ENCODE data around the gene MLLT6. TPM values are rescaled to one million over a fixed set of nuclear protein-coding genes. Genes with fewer than 3 reads are reported as not detected.

MLLT6 gene
- total and polyA plus RNA-seq, 2 of the 13 experiments (the other 11 are each of a cell fraction or from before 2014, with no cell fraction given): 50.7 to 69.5 TPM

- TF ChIP-seq EHMT2 (IDR thresholded peaks at IDR 0.05; ENCODE audit: borderline replicate concordance, low read depth, low read length): no peak
- no peak for TF ChIP-seq ZNF460 (CRISPR knock-in tag; IDR thresholded peaks at IDR 0.05; ENCODE audit: borderline replicate concordance)
- TF ChIP-seq ZNF512 (CRISPR knock-in tag; IDR thresholded peaks at IDR 0.05): peak; percentile 93
- TF ChIP-seq ARID5B (CRISPR knock-in tag; IDR thresholded peaks at IDR 0.05): no peak
- TF ChIP-seq ZNF704 (CRISPR knock-in tag; IDR thresholded peaks at IDR 0.05; ENCODE audit: borderline replicate concordance): no peak
- TF ChIP-seq ATM (IDR thresholded peaks at IDR 0.05; ENCODE audit: borderline replicate concordance): no peak
- no peak for TF ChIP-seq ZNF180 (CRISPR knock-in tag; IDR thresholded peaks at IDR 0.05; ENCODE audit: borderline replicate concordance, low read depth)
- no peak for TF ChIP-seq SKI (IDR thresholded peaks at IDR 0.05; ENCODE audit: partially characterized antibody)
- no peak for TF ChIP-seq ZNF883 (CRISPR knock-in tag; IDR thresholded peaks at IDR 0.05; ENCODE audit: not compliant biosample characterization)
- TF ChIP-seq ZNF24 (IDR thresholded peaks at IDR 0.05): no peak
- TF ChIP-seq EED (CRISPR knock-in tag; IDR thresholded peaks at IDR 0.05): no peak
- TF ChIP-seq MXI1 (IDR thresholded peaks at IDR 0.05; ENCODE audit: borderline replicate concordance, low read depth, low read length): no peak
- no peak for TF ChIP-seq ZNF510 (CRISPR knock-in tag; IDR thresholded peaks at IDR 0.05; ENCODE audit: low read depth)
- TF ChIP-seq NCOA2 (CRISPR knock-in tag; IDR thresholded peaks at IDR 0.05): no peak
- no peak for TF ChIP-seq ZFP36L2 (CRISPR knock-in tag; IDR thresholded peaks at IDR 0.05)
- no peak for TF ChIP-seq ZFAT (CRISPR knock-in tag; conservative IDR thresholded peaks at IDR 0.05)
- no peak for TF ChIP-seq RORA (CRISPR knock-in tag; IDR thresholded peaks at IDR 0.05)
- no peak for TF ChIP-seq ZNF83 (CRISPR knock-in tag; IDR thresholded peaks at IDR 0.05; ENCODE audit: borderline replicate concordance)
- peak; percentile 94; the same call in 1 of the 2 replicates for TF ChIP-seq CHD4 (IDR thresholded peaks at IDR 0.05; ENCODE audit: borderline replicate concordance, low read length)
- TF ChIP-seq NKX3-1 (CRISPR knock-in tag; IDR thresholded peaks at IDR 0.05): no peak
- TF ChIP-seq DMTF1 (CRISPR knock-in tag; IDR thresholded peaks at IDR 0.05): no peak
- no peak for TF ChIP-seq REXO4 (CRISPR knock-in tag; IDR thresholded peaks at IDR 0.05; ENCODE audit: borderline replicate concordance)
Observed at GRCh38 chr17:38751144-38751807, 46.2 kb downstream of the MLLT6 start (continued).

All from HepG2 (cell line).